Measurements from ENCODE around the gene ADI1. TPM values are rescaled to one million over a fixed set of nuclear protein-coding genes. Genes with fewer than 3 reads are reported as not detected.

The ADI1 gene
- total and polyA plus RNA-seq, 10 donors = 31.8 to 106 (median 55.4) TPM

- Histone ChIP-seq H3K4me1 (peaks cover 0 to 5% (median 0%) of the 10 kb centered on the region in 6 donors), H3K27me3 (replicated peaks in 1 of 7) (no peaks in the 10 kb centered on the region), H3K27ac (no peak overlapping the region), H3K4me3 (no peak overlapping the region), H3K36me3 (peaks cover 0 to 98% (median 36%) of the 10 kb centered on the region in 6 donors), H3K9me3 (no peaks in the 10 kb centered on the region)
- 89 to 98% (median 93%) methylated on average over 9 to 19 of the region's 19 CpGs for WGBS, 5 donors
- intact Hi-C loops (cut with DNase I; ENCODE audit: low total_unique reads) = no loop called here
- peak; percentile 58 for DNase-seq
- TF ChIP-seq POLR2AphosphoS5 (IDR thresholded peaks at IDR 0.05) (peak in 1 of 3 donors; percentile 41), CTCF (IDR thresholded peaks at IDR 0.05 in 8 of 11, conservative IDR thresholded peaks at IDR 0.05 in 3 of 11) (no peak)
Measured at GRCh38 chr2:3478846-3479385, 40.4 kb downstream of the ADI1 start.

GRCh38 chr2:3476985-3477327 is 42.4 kb downstream of the ADI1 start:
- intact Hi-C loops (cut with DNase I; ENCODE audit: low total_unique reads) = no loop called here
- peaks cover 0 to 99% (median 44%) of the 10 kb centered on the region in 6 donors for H3K36me3 ChIP-seq
- no peaks in the 10 kb centered on the region for H3K27me3 ChIP-seq (replicated peaks in 1 of 7)
- no peak overlapping the region for H3K27ac ChIP-seq
- no peaks in the 10 kb centered on the region for H3K9me3 ChIP-seq
- WGBS, 5 donors = 53 to 82% (median 71%) methylated on average over 5 of the region's 5 CpGs
- no peak overlapping the region for H3K4me3 ChIP-seq
- DNase-seq = no peak
- TF ChIP-seq CTCF (IDR thresholded peaks at IDR 0.05 in 8 of 11, conservative IDR thresholded peaks at IDR 0.05 in 3 of 11) = no peak
- no peak for TF ChIP-seq POLR2AphosphoS5 (IDR thresholded peaks at IDR 0.05)
- no peak for TF ChIP-seq POLR2A (IDR thresholded peaks at IDR 0.05)
- peaks cover 0 to 5% (median 0%) of the 10 kb centered on the region in 6 donors for H3K4me1 ChIP-seq

- intact Hi-C loops (cut with DNase I; ENCODE audit: low total_unique reads) = no loop called here
- Histone ChIP-seq H3K4me1 (peaks cover 0 to 5% (median 0%) of the 10 kb centered on the region in 6 donors), H3K27me3 (replicated peaks in 1 of 7) (no peaks in the 10 kb centered on the region), H3K9me3 (no peaks in the 10 kb centered on the region), H3K4me3 (no peak overlapping the region), H3K36me3 (peaks cover 0 to 99% (median 48%) of the 10 kb centered on the region in 6 donors), H3K27ac (no peak overlapping the region)
- TF ChIP-seq CTCF (IDR thresholded peaks at IDR 0.05 in 8 of 11, conservative IDR thresholded peaks at IDR 0.05 in 3 of 11) (no peak), POLR2AphosphoS5 (IDR thresholded peaks at IDR 0.05) (no peak), POLR2A (IDR thresholded peaks at IDR 0.05) (no peak)
- 83 to 92% (median 87%) methylated on average over 14 of the region's 14 CpGs for WGBS, 5 donors
- DNase-seq = peak; percentile 32
Measured at GRCh38 chr2:3476321-3476984, 42.9 kb downstream of the ADI1 start.

GRCh38 chr2:3475771-3476170 is 43.6 kb downstream of the ADI1 start:
- peak; percentile 59 for DNase-seq
- peaks cover 0 to 5% (median 0%) of the 10 kb centered on the region in 6 donors for H3K4me1 ChIP-seq
- H3K27ac ChIP-seq = no peak overlapping the region
- TF ChIP-seq CTCF (IDR thresholded peaks at IDR 0.05 in 8 of 11, conservative IDR thresholded peaks at IDR 0.05 in 3 of 11) = no peak
- no peak for TF ChIP-seq POLR2AphosphoS5 (IDR thresholded peaks at IDR 0.05)
- no peak for TF ChIP-seq POLR2A (IDR thresholded peaks at IDR 0.05)
- WGBS, 5 donors = 91 to 97% (median 95%) methylated on average over 20 to 28 of the region's 28 CpGs
- peaks cover 0 to 99% (median 55%) of the 10 kb centered on the region in 6 donors for H3K36me3 ChIP-seq
- no peaks in the 10 kb centered on the region for H3K27me3 ChIP-seq (replicated peaks in 1 of 7)
- intact Hi-C loops (cut with DNase I; ENCODE audit: low total_unique reads) = no loop called here
- no peaks in the 10 kb centered on the region for H3K9me3 ChIP-seq
- H3K4me3 ChIP-seq = no peak overlapping the region

Data from spleen (tissue), 11 donors.